Body of pancreas (tissue), 4 donors: ENCODE results near the gene OGN.

ENCODE experiments used
- CTCF ChIP-seq, 7 experiments: fragments of 450-650 bp in 4 of 7; fragments of 200-600 bp in 3 of 7; sonication (generic) in 3 of 7; IDR thresholded peaks; one replicate each; pipeline ENCODE4 v1.5.1; 2016 to 2019; ENCODE audit warnings: antibody characterized with exemption in 7 of 7
- POLR2A ChIP-seq, 3 donors: fragments of 450-650 bp; IDR thresholded peaks; one replicate each; pipeline ENCODE4 v1.6.1; 2016; ENCODE audit warnings: antibody characterized with exemption in 3 of 3, mild to moderate bottlenecking in 2 of 3

GRCh38 chr9:92425474-92425873 is 21.1 kb upstream of the OGN start:
- no peak for TF ChIP-seq CTCF (IDR thresholded peaks at IDR 0.05)
- TF ChIP-seq POLR2A (IDR thresholded peaks at IDR 0.05) = no peak
